ENCODE data around the gene DYRK4.

The DYRK4 gene

DNA sequence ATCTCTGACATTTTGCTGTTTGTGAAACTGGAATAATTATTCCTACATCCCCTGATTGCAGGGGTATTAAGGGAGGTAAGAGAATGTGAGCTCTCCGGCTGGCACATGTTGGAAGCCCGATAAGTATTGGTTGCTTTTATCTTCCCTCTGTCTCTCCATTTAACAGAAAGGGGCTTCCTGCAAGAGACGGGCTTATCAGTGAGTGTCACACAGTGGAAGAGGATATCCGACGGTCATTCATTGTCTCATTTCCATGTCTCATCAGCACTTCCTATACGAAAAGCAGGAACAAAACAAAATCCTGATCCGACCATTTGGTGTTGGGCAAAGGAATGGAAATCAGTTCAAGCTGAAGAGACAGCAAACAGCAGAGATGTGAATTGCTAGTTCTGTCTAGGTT, 10.7 kb downstream of the DYRK4 start:
- Histone ChIP-seq H4K20me1 (ENCODE audit: insufficient read depth) (no peaks in the 10 kb centered on the region), H3K4me1 (ENCODE audit: low read depth, poor library complexity, severe bottlenecking) (no peaks in the 10 kb centered on the region), H3K79me2 (ENCODE audit: insufficient read depth, low read depth) (no peaks in the 10 kb centered on the region), H3K27ac (no peak overlapping the region), H2AFZ (ENCODE audit: low read depth) (no peak overlapping the region), H3K4me3 (IDR thresholded peaks at IDR 0.05; ENCODE audit: insufficient read depth, low read depth, low read length) (no peak overlapping the region), H3K27me3 (ENCODE audit: insufficient read depth, low read depth) (no peaks in the 10 kb centered on the region), H3K36me3 (ENCODE audit: insufficient read depth) (no peaks in the 10 kb centered on the region), H3K9ac (no peak overlapping the region), H3K4me2 (no peak overlapping the region)
- TF ChIP-seq CTCF (conservative IDR thresholded peaks at IDR 0.05; ENCODE audit: low read depth, low read length), result no peak

DNA sequence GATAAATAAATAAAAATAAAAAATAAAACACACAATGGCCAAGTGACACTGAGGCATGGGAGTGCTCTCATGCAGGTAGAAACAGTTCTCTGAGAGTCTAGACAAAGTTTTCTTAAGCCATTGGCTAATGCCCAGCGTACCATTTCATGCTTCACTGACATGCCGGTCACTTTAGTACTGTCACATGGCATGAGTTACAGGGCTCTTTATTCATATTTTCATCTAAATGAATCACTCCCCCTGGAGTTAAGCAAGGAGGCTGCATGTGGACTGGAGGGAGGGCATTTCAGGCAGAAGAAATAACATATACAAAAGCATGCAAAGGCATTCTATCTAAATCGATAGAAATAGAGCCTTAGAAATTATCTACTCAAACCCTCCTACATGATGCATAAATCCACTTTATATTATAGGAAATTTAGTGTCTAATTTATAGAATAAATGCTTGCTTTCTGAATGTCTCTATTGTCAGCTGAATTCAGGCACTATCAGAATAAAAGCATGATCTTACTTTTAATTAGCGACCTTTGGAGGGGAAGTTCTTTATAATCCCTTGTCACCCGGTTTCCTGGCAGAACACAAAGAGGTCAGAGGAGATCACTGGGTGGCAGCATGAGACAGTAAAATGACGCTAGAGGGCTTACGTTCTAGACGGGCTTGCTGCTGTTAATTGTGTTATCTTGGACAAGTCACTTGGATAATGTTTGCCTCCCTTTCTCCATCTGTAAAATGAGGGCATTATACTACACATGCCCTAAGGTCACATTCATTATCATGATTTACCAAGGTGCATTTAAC, 17.5 kb downstream of the DYRK4 start:
- H3K79me2 ChIP-seq (ENCODE audit: insufficient read depth, low read depth), result no peaks in the 10 kb centered on the region
- no peak overlapping the region for H3K9ac ChIP-seq
- H4K20me1 ChIP-seq (ENCODE audit: insufficient read depth), result no peaks in the 10 kb centered on the region
- no peak overlapping the region for H2AFZ ChIP-seq (ENCODE audit: low read depth)
- H3K36me3 ChIP-seq (ENCODE audit: insufficient read depth), result no peaks in the 10 kb centered on the region
- H3K27ac ChIP-seq, result no peak overlapping the region
- no peak for TF ChIP-seq CTCF (conservative IDR thresholded peaks at IDR 0.05; ENCODE audit: low read depth, low read length)
- H3K27me3 ChIP-seq (ENCODE audit: insufficient read depth, low read depth), result no peaks in the 10 kb centered on the region
- no peak overlapping the region for H3K4me3 ChIP-seq (IDR thresholded peaks at IDR 0.05; ENCODE audit: insufficient read depth, low read depth, low read length)
- H3K4me2 ChIP-seq, result no peak overlapping the region
- no peaks in the 10 kb centered on the region for H3K4me1 ChIP-seq (ENCODE audit: low read depth, poor library complexity, severe bottlenecking)

DNA sequence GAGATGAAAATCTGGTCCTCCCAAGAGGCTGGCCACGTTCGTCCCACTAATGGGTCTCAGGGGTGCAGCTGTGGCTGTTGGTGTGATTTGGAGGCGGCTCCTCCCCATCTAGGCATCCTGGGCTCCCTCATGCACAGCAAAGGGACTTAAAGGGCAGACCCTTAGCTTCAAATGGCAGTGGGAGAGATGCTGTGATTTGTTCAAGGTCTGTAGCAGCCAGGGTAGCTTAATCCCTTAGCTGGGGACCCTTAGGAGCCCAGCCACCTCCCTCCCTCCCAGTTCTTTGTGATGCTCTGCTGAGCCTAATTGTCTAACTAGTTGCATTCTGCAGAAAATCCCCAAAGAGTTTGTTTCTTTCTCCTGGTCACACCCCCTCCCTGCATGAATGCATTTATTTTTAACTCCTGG, 18.3 kb downstream of the DYRK4 start:
- Histone ChIP-seq H3K4me3 (IDR thresholded peaks at IDR 0.05; ENCODE audit: insufficient read depth, low read depth, low read length) (no peak overlapping the region), H3K27me3 (ENCODE audit: insufficient read depth, low read depth) (no peaks in the 10 kb centered on the region), H2AFZ (ENCODE audit: low read depth) (no peak overlapping the region), H4K20me1 (ENCODE audit: insufficient read depth) (no peaks in the 10 kb centered on the region), H3K36me3 (ENCODE audit: insufficient read depth) (no peaks in the 10 kb centered on the region), H3K27ac (no peak overlapping the region), H3K4me1 (ENCODE audit: low read depth, poor library complexity, severe bottlenecking) (no peaks in the 10 kb centered on the region), H3K9ac (no peak overlapping the region), H3K4me2 (no peak overlapping the region), H3K79me2 (ENCODE audit: insufficient read depth, low read depth) (no peaks in the 10 kb centered on the region)
- TF ChIP-seq CTCF (conservative IDR thresholded peaks at IDR 0.05; ENCODE audit: low read depth, low read length), result no peak

DNA sequence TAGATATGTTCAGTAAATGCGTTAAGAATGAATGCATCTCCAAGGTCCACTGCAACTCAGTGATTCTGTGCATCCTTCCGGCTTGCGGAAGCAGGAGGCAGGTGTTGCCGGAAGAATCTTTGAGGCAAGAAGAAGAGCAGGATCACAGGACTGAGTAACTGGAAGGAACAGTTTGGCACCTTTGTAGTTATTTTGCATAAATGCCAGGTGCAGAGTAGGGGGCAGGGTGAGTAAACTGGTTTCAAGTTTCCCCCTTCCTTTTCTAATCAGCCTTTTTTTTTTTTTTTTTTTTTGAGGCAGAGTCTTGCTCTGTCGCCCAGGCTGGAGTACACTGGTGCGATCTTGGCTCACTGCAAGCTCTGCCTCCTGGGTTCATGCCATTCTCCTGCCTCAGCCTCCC, 22.3 kb downstream of the DYRK4 start:
- H3K4me2 ChIP-seq, result no peak overlapping the region
- H3K9ac ChIP-seq, result no peak overlapping the region
- H3K27me3 ChIP-seq (ENCODE audit: insufficient read depth, low read depth), result no peaks in the 10 kb centered on the region
- H3K79me2 ChIP-seq (ENCODE audit: insufficient read depth, low read depth), result no peaks in the 10 kb centered on the region
- no peak overlapping the region for H2AFZ ChIP-seq (ENCODE audit: low read depth)
- H3K4me3 ChIP-seq (IDR thresholded peaks at IDR 0.05; ENCODE audit: insufficient read depth, low read depth, low read length), result no peak overlapping the region
- TF ChIP-seq CTCF (conservative IDR thresholded peaks at IDR 0.05; ENCODE audit: low read depth, low read length), result no peak
- no peaks in the 10 kb centered on the region for H3K36me3 ChIP-seq (ENCODE audit: insufficient read depth)
- H4K20me1 ChIP-seq (ENCODE audit: insufficient read depth), result no peaks in the 10 kb centered on the region
- H3K4me1 ChIP-seq (ENCODE audit: low read depth, poor library complexity, severe bottlenecking), result no peaks in the 10 kb centered on the region
- H3K27ac ChIP-seq, result no peak overlapping the region
